ENCODE data around the gene CD44.

CD44 gene

DNA sequence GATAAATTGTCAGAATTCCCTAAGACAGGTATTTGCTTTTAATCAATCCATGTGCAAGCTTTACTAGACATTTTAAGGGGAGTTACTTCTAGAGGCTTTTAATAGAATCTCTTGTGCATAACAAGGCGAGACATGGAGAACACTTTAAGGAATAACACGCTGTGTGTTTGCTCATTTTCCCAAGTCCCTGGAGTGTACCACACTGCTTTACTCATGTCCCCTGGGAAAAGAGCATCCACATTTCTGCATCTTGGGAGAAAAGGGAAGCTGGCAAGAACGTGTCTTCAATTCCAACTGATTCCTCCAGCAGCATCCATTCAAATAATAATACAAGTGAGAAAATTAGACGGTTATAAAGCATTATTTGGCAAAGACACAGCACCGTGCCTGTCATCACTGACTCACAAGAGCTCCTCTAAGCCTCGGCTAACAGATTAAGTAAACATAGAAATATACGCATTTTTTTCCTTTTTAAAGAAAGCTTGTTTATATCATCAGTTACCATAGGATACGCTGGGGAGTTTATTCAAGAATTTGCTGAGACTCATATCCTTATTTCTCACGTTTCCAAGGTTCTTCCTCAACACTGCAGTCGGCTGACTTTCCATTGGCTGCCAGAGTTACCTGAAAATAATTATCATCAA lies 121.5 kb downstream of the CD44 start:
- H3K4me3 ChIP-seq (replicated peaks; ENCODE audit: low read depth, low read length), result no peak overlapping the region

DNA sequence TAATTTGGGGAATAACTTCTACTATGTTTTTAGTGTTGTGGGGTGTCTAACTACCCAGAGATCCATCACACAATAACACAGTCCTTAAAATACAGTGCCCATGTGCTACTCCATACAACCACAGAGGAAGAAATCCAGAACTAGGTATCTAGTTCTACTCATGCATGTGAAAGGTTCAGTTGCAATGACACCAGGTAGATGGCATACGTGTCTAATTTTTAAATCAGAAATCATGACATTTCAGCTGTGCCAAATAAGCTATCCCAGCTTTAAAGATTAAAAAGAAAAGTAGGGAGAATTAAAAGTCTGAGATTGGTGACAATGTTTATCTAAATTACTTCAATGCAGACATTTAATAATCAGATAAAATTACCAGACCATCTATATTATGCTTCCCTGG lies 122.2 kb downstream of the CD44 start:
- H3K27me3 ChIP-seq (replicated peaks; ENCODE audit: control insufficient read depth, insufficient read depth, low read length), result no peaks in the 10 kb centered on the region
- H3K36me3 ChIP-seq (ENCODE audit: control insufficient read depth, insufficient read depth, low read length), result no peaks in the 10 kb centered on the region
- no peak for DNase-seq (ENCODE audit: extremely low read depth, insufficient read length)
- TF ChIP-seq, protein P1, sequence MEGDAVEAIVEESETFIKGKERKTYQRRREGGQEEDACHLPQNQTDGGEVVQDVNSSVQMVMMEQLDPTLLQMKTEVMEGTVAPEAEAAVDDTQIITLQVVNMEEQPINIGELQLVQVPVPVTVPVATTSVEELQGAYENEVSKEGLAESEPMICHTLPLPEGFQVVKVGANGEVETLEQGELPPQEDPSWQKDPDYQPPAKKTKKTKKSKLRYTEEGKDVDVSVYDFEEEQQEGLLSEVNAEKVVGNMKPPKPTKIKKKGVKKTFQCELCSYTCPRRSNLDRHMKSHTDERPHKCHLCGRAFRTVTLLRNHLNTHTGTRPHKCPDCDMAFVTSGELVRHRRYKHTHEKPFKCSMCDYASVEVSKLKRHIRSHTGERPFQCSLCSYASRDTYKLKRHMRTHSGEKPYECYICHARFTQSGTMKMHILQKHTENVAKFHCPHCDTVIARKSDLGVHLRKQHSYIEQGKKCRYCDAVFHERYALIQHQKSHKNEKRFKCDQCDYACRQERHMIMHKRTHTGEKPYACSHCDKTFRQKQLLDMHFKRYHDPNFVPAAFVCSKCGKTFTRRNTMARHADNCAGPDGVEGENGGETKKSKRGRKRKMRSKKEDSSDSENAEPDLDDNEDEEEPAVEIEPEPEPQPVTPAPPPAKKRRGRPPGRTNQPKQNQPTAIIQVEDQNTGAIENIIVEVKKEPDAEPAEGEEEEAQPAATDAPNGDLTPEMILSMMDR (IDR thresholded peaks at IDR 0.05; ENCODE audit: insufficient read depth, low read length, poor library complexity, severe bottlenecking), result no peak
- no peak overlapping the region for H3K4me3 ChIP-seq (replicated peaks; ENCODE audit: low read depth, low read length)

More for the DNA sequence above, 121.5 kb downstream of the CD44 start:
- Histone ChIP-seq H3K27me3 (replicated peaks; ENCODE audit: control insufficient read depth, insufficient read depth, low read length) (no peaks in the 10 kb centered on the region), H3K36me3 (ENCODE audit: control insufficient read depth, insufficient read depth, low read length) (no peaks in the 10 kb centered on the region)
- DNase-seq (ENCODE audit: extremely low read depth, insufficient read length), result no peak
- TF ChIP-seq, protein P1 (IDR thresholded peaks at IDR 0.05; ENCODE audit: insufficient read depth, low read length, poor library complexity, severe bottlenecking), result no peak

DNA sequence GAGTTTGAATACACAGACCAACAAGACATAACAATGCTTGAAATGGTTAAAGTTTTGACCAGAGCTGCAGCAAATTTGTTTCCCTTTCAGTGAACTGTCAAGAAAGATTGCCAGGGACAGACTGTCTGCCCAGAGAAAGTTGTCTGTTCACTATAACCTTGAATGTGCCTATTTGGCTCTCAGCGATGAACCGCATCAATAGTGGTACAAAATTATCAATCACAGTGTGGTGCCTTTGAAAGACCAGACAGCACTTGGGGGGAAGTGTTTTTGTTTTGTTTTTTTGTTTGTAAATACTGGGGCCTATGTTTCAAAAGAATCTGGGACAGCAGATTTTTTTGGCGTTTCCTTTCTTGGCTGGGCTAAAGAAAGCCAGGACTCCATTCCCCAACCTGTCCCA lies 123.1 kb downstream of the CD44 start:
- Histone ChIP-seq H3K36me3 (ENCODE audit: control insufficient read depth, insufficient read depth, low read length) (no peaks in the 10 kb centered on the region), H3K27me3 (replicated peaks; ENCODE audit: control insufficient read depth, insufficient read depth, low read length) (no peaks in the 10 kb centered on the region), H3K4me3 (replicated peaks; ENCODE audit: low read depth, low read length) (no peak overlapping the region)
- no peak for DNase-seq (ENCODE audit: extremely low read depth, insufficient read length)
- TF ChIP-seq, protein P1 (IDR thresholded peaks at IDR 0.05; ENCODE audit: insufficient read depth, low read length, poor library complexity, severe bottlenecking), result no peak

DNA sequence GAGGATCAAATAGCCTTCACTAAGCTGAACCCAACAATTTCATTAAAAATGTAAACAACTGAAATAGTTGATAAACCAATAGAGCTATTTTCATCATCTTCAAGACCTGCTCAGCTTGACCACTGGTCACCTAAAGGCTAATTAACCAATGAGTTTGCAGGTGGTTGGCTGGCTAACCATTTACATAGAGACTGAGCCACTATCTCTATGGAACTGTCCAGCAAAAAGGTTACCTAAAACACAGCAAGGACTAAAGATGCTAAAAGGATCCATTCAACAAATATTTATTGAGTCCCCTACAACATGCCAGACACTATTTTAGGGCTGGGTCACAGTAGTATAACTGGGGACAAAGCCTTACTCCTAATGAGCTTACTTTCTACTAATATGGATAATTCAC lies 123.8 kb downstream of the CD44 start:
- Histone ChIP-seq H3K4me3 (replicated peaks; ENCODE audit: low read depth, low read length) (no peak overlapping the region), H3K27me3 (replicated peaks; ENCODE audit: control insufficient read depth, insufficient read depth, low read length) (no peaks in the 10 kb centered on the region), H3K36me3 (ENCODE audit: control insufficient read depth, insufficient read depth, low read length) (no peaks in the 10 kb centered on the region)
- DNase-seq (ENCODE audit: extremely low read depth, insufficient read length), result no peak
- TF ChIP-seq, protein P1 (IDR thresholded peaks at IDR 0.05; ENCODE audit: insufficient read depth, low read length, poor library complexity, severe bottlenecking), result no peak

DNA sequence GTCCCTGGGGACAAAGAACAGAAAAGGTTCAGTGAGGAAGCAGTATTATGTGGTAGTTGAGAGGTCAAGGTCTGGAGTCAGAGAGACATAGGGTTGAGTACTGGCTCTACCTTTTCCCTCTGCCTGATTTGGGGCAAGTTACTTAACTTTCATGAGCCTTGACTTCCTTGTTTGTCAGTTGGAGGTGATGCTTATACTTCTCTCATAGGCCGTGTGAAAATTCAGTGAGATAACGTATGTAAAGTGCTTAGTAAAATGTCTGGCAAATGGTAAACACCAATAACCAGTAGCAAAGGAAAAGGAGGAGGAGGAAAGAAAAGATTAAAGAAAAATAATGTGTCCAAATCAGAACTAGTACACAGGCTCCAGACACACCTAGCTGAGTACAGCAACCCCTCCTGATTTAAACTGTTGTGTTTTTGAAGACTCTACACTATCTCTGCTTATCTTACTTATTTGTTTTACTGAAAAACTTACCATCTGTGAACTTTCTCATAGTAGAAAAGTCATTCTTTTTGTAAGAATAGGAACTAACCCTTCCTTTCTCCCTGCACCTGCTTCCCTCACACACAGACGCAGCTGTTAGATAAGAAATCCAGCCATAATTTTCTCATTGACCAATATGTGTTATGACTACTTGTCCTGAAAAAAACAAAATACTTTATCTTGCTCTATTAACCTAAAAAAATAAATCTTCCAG lies 126.9 kb downstream of the CD44 start:
- TF ChIP-seq, protein P1 (IDR thresholded peaks at IDR 0.05; ENCODE audit: insufficient read depth, low read length, poor library complexity, severe bottlenecking), result no peak
- Histone ChIP-seq H3K4me3 (replicated peaks; ENCODE audit: low read depth, low read length) (no peak overlapping the region), H3K27me3 (replicated peaks; ENCODE audit: control insufficient read depth, insufficient read depth, low read length) (no peaks in the 10 kb centered on the region), H3K36me3 (ENCODE audit: control insufficient read depth, insufficient read depth, low read length) (no peaks in the 10 kb centered on the region)
- no peak for DNase-seq (ENCODE audit: extremely low read depth, insufficient read length)
